Stimulated activated naive CD8-positive, alpha-beta T cell treated with anti-CD3 and anti-CD28 coated beads, Interleukin-15, amount 100 ng/mL, for 72 hours (primary cell): ENCODE data around the gene ZNF396.

ENCODE experiments used
- ATAC-seq: fragments of 150-1000 bp; cut with Tn5 transposase; 2 replicates; pipeline ENCODE4 v1.10.0; 2021; ENCODE audit warnings: mild to moderate bottlenecking, moderate library complexity
- DNase-seq, 2 donors: peaks; one replicate each; pipeline ENCODE4 v3.0.0; 2021 to 2022
- H3K27ac Mint-ChIP-seq, 2 donors: one replicate each; pipeline ENCODE4 v1.8.0; 2022; ENCODE audit warnings: mild to moderate bottlenecking in 2 of 2, mixed read lengths in 2 of 2, moderate library complexity in 2 of 2
- H3K27me3 Mint-ChIP-seq: one replicate; pipeline ENCODE4 v1.8.0; 2022; ENCODE audit warnings: mixed read lengths
- H3K4me1 Mint-ChIP-seq: one replicate; pipeline ENCODE4 v1.8.0; 2022; ENCODE audit warnings: mild to moderate bottlenecking, mixed read lengths
- H3K4me3 Mint-ChIP-seq, 2 donors: one replicate each; pipeline ENCODE4 v1.8.0; 2022; ENCODE audit warnings: mild to moderate bottlenecking in 2 of 2, mixed read lengths in 2 of 2, moderate library complexity in 1 of 2
- H3K9me3 Mint-ChIP-seq, 2 donors: one replicate each; pipeline ENCODE4 v1.8.0; 2022; ENCODE audit warnings: mixed read lengths in 2 of 2

Gene ZNF396

GRCh38 chr18:35393716-35394115 is 16.6 kb upstream of the ZNF396 start:
- DNase-seq (no peak), ATAC-seq (no peak)
- Mint-ChIP-seq H3K27ac (no peak overlapping the region), H3K4me1 (no peaks in the 10 kb centered on the region), H3K4me3 (no peak overlapping the region), H3K9me3 (peaks cover 0 to 8% of the 10 kb centered on the region in 2 donors), H3K27me3 (peaks cover 31% of the 10 kb centered on the region)

DNA sequence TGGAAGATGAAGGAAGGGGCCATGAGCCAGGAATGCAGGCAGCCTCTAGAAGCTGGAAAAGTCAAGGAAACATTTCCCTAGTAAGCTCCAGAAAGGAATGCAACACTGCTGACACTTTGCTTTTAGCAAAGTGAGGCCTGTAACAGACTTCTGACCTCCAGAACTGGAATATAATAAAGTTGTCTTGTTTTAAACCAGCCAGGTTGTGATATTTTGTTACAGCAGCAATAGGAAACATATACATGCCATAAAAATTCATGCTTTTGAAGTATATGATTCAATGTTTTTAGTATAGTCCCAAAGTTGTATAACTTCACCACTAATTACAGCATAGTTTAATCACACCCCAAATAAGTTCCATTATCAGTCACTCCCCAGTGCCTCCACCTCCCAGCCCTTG is 15.2 kb upstream of the ZNF396 start:
- DNase-seq = no peak
- Mint-ChIP-seq H3K9me3 (peaks cover 0 to 8% of the 10 kb centered on the region in 2 donors), H3K27ac (no peak overlapping the region), H3K27me3 (peaks cover 31% of the 10 kb centered on the region), H3K4me1 (no peaks in the 10 kb centered on the region), H3K4me3 (no peak overlapping the region)
- ATAC-seq = no peak

DNA sequence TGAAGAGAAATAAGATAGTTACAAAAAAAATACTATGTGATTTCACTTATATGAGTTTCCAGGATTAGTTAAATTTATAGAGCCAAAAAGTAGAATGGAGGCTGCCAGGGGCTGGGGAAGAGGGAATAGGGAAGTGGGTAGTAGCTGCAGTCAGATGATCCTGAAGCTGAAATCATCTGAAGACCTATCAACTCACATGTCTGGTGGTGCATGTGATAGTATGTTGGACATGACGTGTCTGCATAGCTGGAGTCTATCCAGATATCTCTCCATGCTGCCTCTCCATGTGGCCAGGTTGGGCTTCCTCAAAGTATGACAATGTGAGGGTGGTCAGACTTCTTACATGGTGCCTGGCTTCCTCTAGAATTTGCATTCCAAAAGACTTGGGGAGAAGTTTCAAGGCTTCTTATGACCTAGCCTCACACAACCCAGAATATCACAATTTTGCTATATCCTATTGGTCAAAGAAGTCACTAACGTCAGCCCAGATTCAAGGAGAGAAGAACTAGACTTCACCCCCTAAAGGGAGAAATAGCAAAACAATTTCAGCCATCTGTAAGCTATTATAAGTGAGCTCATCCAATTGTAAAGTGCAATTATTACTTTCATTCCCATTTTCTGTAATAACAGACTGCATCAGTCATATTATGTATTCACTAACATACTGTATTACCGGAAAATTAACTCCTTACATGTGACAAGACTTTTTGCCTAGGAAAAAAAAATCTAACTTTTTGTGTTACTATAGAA is 14.0 kb upstream of the ZNF396 start:
- Mint-ChIP-seq H3K27me3 (peaks cover 40% of the 10 kb centered on the region), H3K4me3 (no peak overlapping the region), H3K9me3 (peaks cover 0 to 8% of the 10 kb centered on the region in 2 donors), H3K27ac (no peak overlapping the region), H3K4me1 (peaks cover 6% of the 10 kb centered on the region)
- ATAC-seq (no peak), DNase-seq (no peak)

GRCh38 chr18:35389095-35389618 is 12.0 kb upstream of the ZNF396 start:
- ATAC-seq (no peak), DNase-seq (no peak)
- Mint-ChIP-seq H3K4me1 (peaks cover 6% of the 10 kb centered on the region), H3K27ac (no peak overlapping the region), H3K27me3 (peaks cover 44% of the 10 kb centered on the region), H3K4me3 (no peak overlapping the region), H3K9me3 (peaks cover 0 to 8% of the 10 kb centered on the region in 2 donors)

DNA sequence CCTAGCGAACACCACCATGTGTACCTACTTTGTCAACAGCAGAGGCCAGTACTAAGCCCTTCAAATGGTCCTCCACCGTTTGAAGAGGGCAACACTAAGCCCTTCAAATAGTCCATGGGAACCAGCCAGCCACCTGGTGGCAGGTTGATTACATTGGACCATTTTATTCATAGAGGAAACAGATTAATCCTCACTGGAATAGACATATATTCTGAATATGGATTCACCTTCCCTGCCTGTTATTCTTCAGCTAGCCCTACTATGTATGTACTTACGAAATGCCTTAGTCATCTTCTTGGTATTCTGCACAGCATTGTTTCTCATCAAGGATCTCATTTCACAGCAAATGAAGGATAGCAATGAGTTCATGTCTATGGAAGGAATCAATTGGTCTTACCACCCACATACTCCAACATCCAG is 10.0 kb upstream of the ZNF396 start:
- no peak overlapping the region for H3K4me3 Mint-ChIP-seq
- ATAC-seq (peak; percentile 67), DNase-seq (no peak)
- peaks cover 47% of the 10 kb centered on the region for H3K27me3 Mint-ChIP-seq
- H3K4me1 Mint-ChIP-seq = peaks cover 6% of the 10 kb centered on the region
- no peak overlapping the region for H3K27ac Mint-ChIP-seq
- no peaks in the 10 kb centered on the region for H3K9me3 Mint-ChIP-seq

DNA sequence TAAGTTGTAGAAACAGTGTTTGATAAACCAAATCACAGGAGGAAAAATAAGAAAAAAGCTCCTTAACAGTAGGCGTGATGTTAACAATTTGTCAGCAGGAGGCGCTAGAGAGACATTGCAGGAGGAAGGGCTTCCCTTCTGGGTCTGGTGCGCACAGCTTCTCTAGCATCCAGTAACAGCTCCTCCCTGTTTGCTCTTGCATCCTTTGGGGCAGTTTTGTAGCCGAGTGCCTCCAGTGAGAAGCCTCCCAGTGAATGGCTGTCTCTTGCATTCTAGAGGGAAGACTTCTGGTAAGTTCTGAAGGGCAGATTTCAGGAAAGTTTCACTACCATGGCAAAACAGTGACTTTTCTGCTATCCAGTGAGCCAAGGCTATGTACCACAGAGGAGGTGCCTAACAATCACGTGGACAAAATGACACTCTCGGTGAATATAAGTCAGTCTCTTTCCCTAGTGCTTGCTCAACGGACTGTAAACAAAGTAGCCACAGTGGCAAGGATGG is 9.5 kb upstream of the ZNF396 start:
- Mint-ChIP-seq H3K9me3 (peaks cover 0 to under 1% of the 10 kb centered on the region in 2 donors), H3K4me3 (peak overlapping the region in 1 of 2 donors; percentile 36), H3K27ac (peak overlapping the region in 1 of 2 donors; percentile 30), H3K4me1 (peaks cover 6% of the 10 kb centered on the region), H3K27me3 (peaks cover 47% of the 10 kb centered on the region)
- peak; percentile 55 to 61 for DNase-seq
- peak; percentile 90 for ATAC-seq

GRCh38 chr18:35383136-35383535 is 6.0 kb upstream of the ZNF396 start:
- ATAC-seq (no peak), DNase-seq (no peak)
- Mint-ChIP-seq H3K4me1 (peaks cover 6% of the 10 kb centered on the region), H3K27ac (no peak overlapping the region), H3K27me3 (peaks cover 35% of the 10 kb centered on the region), H3K9me3 (peaks cover 0 to 6% of the 10 kb centered on the region in 2 donors), H3K4me3 (no peak overlapping the region)

- Mint-ChIP-seq H3K4me3 (no peak overlapping the region), H3K4me1 (peaks cover 5% of the 10 kb centered on the region), H3K27ac (no peak overlapping the region), H3K27me3 (peaks cover 22% of the 10 kb centered on the region), H3K9me3 (peaks cover 0 to 6% of the 10 kb centered on the region in 2 donors)
- no peak for DNase-seq
- ATAC-seq = no peak
Observed at GRCh38 chr18:35379421-35379820, 2.3 kb upstream of the ZNF396 start.

DNA sequence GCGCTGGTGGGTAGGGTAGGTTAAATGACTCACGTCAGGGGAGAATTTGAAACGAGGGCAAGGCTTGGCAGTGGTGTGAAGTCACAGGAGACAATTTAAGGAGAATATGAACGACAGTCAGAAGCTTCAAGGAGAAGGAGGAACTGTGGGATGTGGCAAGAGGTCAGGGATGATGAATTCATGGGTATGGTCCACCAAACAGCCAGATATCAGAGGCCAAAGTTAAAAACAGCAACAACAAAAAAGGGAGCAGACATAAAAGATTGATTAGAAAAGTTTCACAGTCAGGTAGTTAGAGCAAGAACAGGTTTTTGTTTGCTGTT is 1.4 kb upstream of the ZNF396 start:
- Mint-ChIP-seq H3K27ac (no peak overlapping the region), H3K9me3 (peaks cover 0 to 6% of the 10 kb centered on the region in 2 donors), H3K27me3 (peaks cover 22% of the 10 kb centered on the region), H3K4me3 (no peak overlapping the region), H3K4me1 (peaks cover 5% of the 10 kb centered on the region)
- no peak for DNase-seq
- ATAC-seq = no peak

DNA sequence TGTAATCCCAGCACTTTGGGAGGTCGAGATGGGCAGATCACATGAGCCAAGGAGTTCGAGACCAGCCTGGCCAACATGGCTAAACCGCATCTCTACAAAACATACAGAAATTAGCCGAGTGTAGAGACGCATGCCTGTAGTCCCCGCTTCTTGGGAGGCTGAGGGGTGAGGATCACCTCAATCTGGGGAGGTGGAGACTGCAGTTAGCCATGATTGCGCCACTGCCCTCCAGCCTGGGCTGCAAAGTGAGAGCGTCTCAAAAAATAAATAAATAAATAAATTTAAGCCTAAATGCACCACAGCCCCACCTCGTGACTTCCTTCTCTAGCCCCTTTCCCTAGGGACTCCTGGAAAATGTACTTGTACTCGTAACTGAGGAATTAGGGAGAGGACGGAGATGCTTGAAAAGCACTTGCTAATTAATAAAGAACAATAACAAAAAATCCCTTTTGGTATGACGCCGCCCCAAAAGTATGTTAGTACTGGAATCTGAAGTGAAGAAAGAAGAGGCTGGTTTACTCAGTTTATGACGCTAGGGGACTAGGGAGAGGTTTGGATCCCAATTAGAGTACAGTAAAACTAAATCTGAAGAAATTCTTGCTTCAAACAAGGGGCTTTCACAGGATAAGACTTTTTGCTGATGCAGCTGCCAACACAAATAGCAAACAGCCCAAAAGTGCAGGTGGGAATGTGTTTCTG is 887 bp upstream of the ZNF396 start:
- no peak for DNase-seq
- peak overlapping the region in 1 of 2 donors; percentile 52 for H3K27ac Mint-ChIP-seq
- peaks cover 22% of the 10 kb centered on the region for H3K27me3 Mint-ChIP-seq
- H3K4me1 Mint-ChIP-seq = peaks cover 5% of the 10 kb centered on the region
- peaks cover 0 to 6% of the 10 kb centered on the region in 2 donors for H3K9me3 Mint-ChIP-seq
- H3K4me3 Mint-ChIP-seq = peak overlapping the region; percentile 72 to 82
- no peak for ATAC-seq

DNA sequence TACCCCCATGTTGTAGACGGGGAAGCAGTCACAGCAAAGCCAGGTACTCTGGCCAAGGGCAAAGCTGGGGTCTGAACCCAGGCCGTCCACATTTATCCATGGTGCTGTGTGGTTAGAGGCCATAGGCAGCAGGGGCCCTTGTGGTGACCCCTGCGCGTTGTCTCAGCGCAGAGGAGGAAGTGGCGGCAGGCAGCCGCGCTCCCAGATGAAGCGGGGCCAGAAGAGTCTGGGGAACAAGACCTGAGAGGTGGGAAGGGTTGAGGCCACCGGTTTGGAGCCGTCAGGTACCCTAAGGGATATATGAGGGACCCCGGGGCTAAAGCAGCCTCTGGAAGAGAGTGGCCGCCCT is 770 bp downstream of the ZNF396 start:
- H3K4me3 Mint-ChIP-seq = peak overlapping the region; percentile 90 to 92
- peak; percentile 19 to 35 for DNase-seq
- peaks cover 0 to 3% of the 10 kb centered on the region in 2 donors for H3K9me3 Mint-ChIP-seq
- peaks cover 22% of the 10 kb centered on the region for H3K27me3 Mint-ChIP-seq
- peaks cover 18% of the 10 kb centered on the region for H3K4me1 Mint-ChIP-seq
- H3K27ac Mint-ChIP-seq = peak overlapping the region; percentile 79 to 94
- peak; percentile 65 for ATAC-seq

- Mint-ChIP-seq H3K4me3 (no peak overlapping the region), H3K27me3 (peaks cover 22% of the 10 kb centered on the region), H3K4me1 (peaks cover 18% of the 10 kb centered on the region), H3K27ac (no peak overlapping the region), H3K9me3 (no peaks in the 10 kb centered on the region)
- ATAC-seq = no peak
- no peak for DNase-seq
Observed at GRCh38 chr18:35374708-35375107, 2.4 kb downstream of the ZNF396 start.

DNA sequence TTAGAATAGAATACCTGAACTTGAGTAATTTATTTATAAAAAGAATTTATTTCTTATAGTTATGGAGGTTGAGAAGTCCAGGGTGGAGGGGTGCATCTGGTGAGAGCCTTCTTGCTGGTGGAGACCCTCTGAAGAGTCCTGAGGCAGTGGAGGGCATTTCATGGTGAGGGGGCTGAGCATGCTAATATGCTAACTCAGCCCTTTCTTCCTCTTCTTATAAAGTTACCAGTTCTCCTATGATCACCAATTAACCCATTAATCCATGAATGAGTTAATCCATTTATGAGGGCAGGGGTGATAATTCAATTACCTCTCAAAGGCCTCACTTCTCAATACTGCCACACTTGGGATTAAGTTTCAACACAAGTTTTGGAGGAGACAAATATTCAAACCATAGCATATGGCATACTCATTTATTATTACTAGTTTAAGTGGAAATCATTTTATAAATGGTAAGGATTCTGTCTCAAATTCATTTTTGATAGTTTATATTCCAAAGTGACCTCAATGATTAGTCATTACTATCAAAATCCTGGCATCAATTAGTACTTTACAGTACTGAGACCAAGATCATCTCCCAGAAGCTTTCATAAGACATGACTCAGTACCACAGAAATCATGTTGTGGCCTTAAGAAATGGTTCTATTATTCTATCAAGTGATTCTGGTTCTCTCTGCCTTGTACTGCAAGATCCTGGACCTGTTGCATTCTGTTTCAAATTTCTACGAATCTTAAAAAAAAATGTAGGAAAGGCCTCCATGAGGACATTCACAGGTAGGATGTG is 5.5 kb downstream of the ZNF396 start:
- H3K27me3 Mint-ChIP-seq = peaks cover 6% of the 10 kb centered on the region
- peaks cover 18% of the 10 kb centered on the region for H3K4me1 Mint-ChIP-seq
- peak overlapping the region in 1 of 2 donors; percentile 78 for H3K27ac Mint-ChIP-seq
- ATAC-seq (peak; percentile 88), DNase-seq (no peak)
- H3K4me3 Mint-ChIP-seq = no peak overlapping the region
- H3K9me3 Mint-ChIP-seq = no peaks in the 10 kb centered on the region

DNA sequence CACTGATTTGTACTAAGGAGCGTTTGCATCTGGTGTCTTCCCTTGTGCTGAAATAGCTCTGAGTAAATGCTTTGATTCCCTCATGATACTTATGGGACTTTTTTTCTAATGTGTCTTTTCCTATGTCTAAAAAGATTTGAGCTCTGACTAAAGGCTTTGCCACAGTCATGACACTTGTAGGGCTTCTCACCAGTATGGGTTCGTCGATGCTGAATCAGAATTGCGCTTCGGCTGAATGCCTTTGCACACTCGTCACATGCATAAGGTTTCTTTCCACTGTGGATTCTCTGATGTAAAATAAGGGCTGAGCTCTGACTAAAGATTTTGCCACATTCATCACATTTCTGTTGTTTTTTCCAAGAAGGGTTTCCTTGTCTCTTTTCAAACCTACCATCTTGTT is 8.0 kb downstream of the ZNF396 start:
- DNase-seq (no peak), ATAC-seq (no peak)
- Mint-ChIP-seq H3K4me3 (no peak overlapping the region), H3K4me1 (peaks cover 14% of the 10 kb centered on the region), H3K27me3 (peaks cover 10% of the 10 kb centered on the region), H3K27ac (no peak overlapping the region), H3K9me3 (peaks cover 0 to 5% of the 10 kb centered on the region in 2 donors)

DNA sequence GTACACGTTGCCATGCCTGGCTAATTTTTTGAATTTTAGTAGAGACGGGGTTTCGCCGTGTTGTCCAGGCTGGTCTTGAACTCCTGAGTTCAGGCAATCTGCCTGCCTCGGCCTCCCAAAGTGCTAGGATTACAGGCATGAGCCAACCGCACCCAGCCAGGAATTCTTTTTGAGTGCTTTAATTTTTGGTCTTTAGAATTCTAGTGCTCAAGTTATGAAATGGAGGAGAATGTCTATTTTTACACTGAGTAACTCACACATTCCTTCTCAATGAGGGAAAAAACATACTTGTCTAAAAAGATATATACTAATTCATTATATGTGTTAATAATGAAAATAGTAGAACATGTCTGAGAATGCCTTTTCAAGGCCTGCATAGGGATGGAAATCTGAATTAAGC is 8.5 kb downstream of the ZNF396 start:
- ATAC-seq (no peak), DNase-seq (no peak)
- H3K4me3 Mint-ChIP-seq = no peak overlapping the region
- peaks cover 14% of the 10 kb centered on the region for H3K4me1 Mint-ChIP-seq
- H3K27me3 Mint-ChIP-seq = peaks cover 6% of the 10 kb centered on the region
- H3K9me3 Mint-ChIP-seq = peaks cover 0 to 5% of the 10 kb centered on the region in 2 donors
- no peak overlapping the region for H3K27ac Mint-ChIP-seq
